Neural progenitor cell (in vitro differentiated cells): ENCODE results near the gene TM9SF4.

Experiments
- EZH2 ChIP-seq: fragments of 200-600 bp; sonication (generic); IDR thresholded peaks from 2 replicates; pipeline ENCODE4 v1.6.1; 2017; ENCODE audit warnings: antibody characterized with exemption, mild to moderate bottlenecking, moderate library complexity
- TF ChIP-seq, protein P1 (sequence below): fragments of 200-600 bp; sonication (generic); IDR thresholded peaks from 2 replicates; pipeline ENCODE4 v1.5.1; 2017; ENCODE audit warnings: antibody characterized with exemption, mild to moderate bottlenecking

DNA sequence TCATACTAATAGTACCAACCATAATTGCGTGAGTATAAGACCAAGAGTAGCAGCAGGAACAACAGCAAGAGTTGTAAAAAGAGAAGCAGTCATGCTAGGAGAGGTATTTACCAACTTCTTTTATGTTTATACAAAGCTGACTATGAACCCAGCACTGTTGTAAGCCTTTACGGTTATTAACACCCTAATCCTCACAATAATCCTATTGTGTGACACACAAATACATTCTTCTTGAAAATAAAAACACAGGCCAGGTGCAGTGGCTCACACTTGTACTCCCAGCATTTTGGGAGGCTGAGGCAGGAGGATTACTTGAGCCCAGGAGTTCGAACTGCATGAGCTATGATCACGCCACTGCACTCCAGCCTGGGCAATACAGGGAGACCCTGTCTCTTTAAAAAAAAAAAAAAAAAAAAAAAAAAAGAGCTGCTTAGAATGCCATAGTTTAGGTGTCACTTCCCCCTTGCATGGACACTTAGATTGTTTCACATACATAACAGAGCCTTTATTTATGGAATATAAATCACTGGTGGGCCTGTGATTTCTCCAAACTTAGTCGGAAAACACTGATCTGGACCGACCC is 37.3 kb upstream of the TM9SF4 start:
- no peak for TF ChIP-seq EZH2
- TF ChIP-seq, protein P1, sequence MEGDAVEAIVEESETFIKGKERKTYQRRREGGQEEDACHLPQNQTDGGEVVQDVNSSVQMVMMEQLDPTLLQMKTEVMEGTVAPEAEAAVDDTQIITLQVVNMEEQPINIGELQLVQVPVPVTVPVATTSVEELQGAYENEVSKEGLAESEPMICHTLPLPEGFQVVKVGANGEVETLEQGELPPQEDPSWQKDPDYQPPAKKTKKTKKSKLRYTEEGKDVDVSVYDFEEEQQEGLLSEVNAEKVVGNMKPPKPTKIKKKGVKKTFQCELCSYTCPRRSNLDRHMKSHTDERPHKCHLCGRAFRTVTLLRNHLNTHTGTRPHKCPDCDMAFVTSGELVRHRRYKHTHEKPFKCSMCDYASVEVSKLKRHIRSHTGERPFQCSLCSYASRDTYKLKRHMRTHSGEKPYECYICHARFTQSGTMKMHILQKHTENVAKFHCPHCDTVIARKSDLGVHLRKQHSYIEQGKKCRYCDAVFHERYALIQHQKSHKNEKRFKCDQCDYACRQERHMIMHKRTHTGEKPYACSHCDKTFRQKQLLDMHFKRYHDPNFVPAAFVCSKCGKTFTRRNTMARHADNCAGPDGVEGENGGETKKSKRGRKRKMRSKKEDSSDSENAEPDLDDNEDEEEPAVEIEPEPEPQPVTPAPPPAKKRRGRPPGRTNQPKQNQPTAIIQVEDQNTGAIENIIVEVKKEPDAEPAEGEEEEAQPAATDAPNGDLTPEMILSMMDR: no peak
